ENCODE results near the gene CHD8. TPM values are rescaled to one million over a fixed set of nuclear protein-coding genes. Genes with fewer than 3 reads are reported as not detected.
A peak's percentile ranks its signal among the peaks of the same experiment; 100 is the strongest.

The CHD8 gene, protein sequence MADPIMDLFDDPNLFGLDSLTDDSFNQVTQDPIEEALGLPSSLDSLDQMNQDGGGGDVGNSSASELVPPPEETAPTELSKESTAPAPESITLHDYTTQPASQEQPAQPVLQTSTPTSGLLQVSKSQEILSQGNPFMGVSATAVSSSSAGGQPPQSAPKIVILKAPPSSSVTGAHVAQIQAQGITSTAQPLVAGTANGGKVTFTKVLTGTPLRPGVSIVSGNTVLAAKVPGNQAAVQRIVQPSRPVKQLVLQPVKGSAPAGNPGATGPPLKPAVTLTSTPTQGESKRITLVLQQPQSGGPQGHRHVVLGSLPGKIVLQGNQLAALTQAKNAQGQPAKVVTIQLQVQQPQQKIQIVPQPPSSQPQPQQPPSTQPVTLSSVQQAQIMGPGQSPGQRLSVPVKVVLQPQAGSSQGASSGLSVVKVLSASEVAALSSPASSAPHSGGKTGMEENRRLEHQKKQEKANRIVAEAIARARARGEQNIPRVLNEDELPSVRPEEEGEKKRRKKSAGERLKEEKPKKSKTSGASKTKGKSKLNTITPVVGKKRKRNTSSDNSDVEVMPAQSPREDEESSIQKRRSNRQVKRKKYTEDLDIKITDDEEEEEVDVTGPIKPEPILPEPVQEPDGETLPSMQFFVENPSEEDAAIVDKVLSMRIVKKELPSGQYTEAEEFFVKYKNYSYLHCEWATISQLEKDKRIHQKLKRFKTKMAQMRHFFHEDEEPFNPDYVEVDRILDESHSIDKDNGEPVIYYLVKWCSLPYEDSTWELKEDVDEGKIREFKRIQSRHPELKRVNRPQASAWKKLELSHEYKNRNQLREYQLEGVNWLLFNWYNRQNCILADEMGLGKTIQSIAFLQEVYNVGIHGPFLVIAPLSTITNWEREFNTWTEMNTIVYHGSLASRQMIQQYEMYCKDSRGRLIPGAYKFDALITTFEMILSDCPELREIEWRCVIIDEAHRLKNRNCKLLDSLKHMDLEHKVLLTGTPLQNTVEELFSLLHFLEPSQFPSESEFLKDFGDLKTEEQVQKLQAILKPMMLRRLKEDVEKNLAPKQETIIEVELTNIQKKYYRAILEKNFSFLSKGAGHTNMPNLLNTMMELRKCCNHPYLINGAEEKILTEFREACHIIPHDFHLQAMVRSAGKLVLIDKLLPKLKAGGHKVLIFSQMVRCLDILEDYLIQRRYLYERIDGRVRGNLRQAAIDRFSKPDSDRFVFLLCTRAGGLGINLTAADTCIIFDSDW (N-terminal part only)
- 10 to 100 TPM; 45.6 to 64.3 (median 55.0) TPM for total RNA-seq

DNA sequence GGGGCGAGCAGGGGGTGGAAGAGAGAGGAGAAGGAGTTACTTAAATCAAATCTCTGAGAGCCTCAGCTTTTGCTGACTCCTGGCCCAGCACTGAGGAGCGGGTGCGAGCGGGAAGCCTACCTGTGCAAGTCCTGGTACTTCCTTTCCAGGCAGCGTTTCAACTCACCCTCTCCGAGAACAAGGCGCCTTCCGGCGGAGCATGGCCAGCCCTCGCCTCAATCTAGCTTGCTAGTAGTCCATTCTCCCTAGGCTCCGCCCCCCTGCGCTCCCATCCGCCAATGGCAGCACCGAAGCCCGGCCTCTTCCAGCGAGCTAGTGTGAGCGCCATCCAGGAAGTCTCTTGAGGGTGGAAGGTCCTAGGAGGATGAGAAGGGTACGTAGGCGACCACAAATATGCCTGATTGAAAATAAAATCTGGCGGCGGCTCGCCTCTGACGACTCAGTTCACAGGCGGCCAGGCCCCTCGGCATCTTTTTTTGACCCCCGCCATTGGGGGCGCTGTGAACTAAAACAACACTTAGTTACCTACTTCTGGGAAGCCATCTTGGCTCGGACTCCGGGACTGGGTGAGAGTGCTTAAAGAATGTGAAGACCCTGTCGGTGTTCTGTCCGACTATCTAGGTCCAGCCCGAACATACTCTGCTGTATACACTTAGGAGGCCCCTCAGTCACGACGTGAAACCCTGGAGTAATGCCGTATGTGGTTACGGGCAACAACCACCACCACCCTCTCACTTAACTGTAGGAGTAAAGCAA, at the start of gene CHD8:
TSS of gene CHD8 (minus strand) at position 212 of the 756 bp plus-strand sequence. CDS start 24,480 bp downstream, outside the sequence.
- TF ChIP-seq POLR2A (IDR thresholded peaks at IDR 0.05; ENCODE audit: low read depth) (no peak), EP300 (IDR thresholded peaks at IDR 0.05) (peak; percentile 40), POLR2AphosphoS5 (IDR thresholded peaks at IDR 0.05) (peak; percentile 86 to 91)
- TF ChIP-seq, protein P1, sequence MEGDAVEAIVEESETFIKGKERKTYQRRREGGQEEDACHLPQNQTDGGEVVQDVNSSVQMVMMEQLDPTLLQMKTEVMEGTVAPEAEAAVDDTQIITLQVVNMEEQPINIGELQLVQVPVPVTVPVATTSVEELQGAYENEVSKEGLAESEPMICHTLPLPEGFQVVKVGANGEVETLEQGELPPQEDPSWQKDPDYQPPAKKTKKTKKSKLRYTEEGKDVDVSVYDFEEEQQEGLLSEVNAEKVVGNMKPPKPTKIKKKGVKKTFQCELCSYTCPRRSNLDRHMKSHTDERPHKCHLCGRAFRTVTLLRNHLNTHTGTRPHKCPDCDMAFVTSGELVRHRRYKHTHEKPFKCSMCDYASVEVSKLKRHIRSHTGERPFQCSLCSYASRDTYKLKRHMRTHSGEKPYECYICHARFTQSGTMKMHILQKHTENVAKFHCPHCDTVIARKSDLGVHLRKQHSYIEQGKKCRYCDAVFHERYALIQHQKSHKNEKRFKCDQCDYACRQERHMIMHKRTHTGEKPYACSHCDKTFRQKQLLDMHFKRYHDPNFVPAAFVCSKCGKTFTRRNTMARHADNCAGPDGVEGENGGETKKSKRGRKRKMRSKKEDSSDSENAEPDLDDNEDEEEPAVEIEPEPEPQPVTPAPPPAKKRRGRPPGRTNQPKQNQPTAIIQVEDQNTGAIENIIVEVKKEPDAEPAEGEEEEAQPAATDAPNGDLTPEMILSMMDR (IDR thresholded peaks at IDR 0.05), result peak; percentile 46 to 70 (median 50)
- H3K27me3 ChIP-seq, result no peaks in the 10 kb centered on the region
- peak; percentile 100 for DNase-seq (ENCODE audit: extremely low spot score)
- peaks cover 7 to 36% (median 19%) of the 10 kb centered on the region in 4 donors for H3K36me3 ChIP-seq
- H3K27ac ChIP-seq (replicated peaks in 1 of 4), result peak within 1 kb of the TSS; percentile 88 to 94 (median 92)
- H3K9me3 ChIP-seq, result no peaks in the 10 kb centered on the region
- H3K4me3 ChIP-seq, result peak within 1 kb of the TSS; percentile 68 to 97 (median 76)
- 0% methylated on average over 19 of the region's 36 CpGs for WGBS
- peaks cover 24 to 42% (median 34%) of the 10 kb centered on the region in 4 donors for H3K4me1 ChIP-seq
- intact Hi-C loops (cut with DNase I), result loop anchor here (2.0 kb wide), 2 partner anchors 19 to 101 kb away; no protein-coding TSS in a partner anchor

DNA sequence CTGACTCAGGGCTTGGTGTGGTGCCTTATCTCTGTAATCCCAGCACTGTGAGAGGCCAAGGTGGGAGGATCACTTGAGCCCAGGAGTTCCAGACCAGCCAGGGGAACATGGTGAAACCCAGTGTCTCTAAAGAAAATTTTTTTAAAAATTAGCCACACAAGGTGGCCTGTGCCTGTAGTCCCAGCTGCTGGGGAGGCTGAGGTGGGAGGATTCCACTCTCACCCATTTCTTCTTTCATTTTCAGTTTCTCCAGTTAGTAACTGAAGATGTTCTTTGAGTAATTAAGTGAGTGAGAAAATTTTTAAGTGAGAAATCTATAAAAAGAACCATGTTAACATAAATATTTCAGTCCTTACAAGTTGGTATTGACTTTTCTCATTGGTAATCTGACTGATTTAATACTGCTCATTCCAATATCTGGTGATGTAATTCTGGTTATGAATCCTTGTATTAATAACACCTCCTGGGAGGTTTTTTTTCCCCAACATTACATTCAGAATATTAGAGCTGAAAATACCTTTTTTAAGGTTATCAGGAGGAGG, 49.2 kb upstream of the CHD8 start:
- H3K27ac ChIP-seq (replicated peaks in 1 of 4), result no peak overlapping the region
- peaks cover 7 to 54% (median 40%) of the 10 kb centered on the region in 4 donors for H3K36me3 ChIP-seq
- no peak for DNase-seq (ENCODE audit: extremely low spot score)
- no peaks in the 10 kb centered on the region for H3K27me3 ChIP-seq
- H3K4me3 ChIP-seq, result no peak overlapping the region
- intact Hi-C loops (cut with DNase I), result no loop called here
- peaks cover 8 to 32% (median 30%) of the 10 kb centered on the region in 4 donors for H3K4me1 ChIP-seq
- no peaks in the 10 kb centered on the region for H3K9me3 ChIP-seq
- TF ChIP-seq POLR2AphosphoS5 (IDR thresholded peaks at IDR 0.05), result no peak
- TF ChIP-seq EP300 (IDR thresholded peaks at IDR 0.05), result no peak
- TF ChIP-seq POLR2A (IDR thresholded peaks at IDR 0.05; ENCODE audit: low read depth), result no peak
- TF ChIP-seq, protein P1 (IDR thresholded peaks at IDR 0.05), result no peak

DNA sequence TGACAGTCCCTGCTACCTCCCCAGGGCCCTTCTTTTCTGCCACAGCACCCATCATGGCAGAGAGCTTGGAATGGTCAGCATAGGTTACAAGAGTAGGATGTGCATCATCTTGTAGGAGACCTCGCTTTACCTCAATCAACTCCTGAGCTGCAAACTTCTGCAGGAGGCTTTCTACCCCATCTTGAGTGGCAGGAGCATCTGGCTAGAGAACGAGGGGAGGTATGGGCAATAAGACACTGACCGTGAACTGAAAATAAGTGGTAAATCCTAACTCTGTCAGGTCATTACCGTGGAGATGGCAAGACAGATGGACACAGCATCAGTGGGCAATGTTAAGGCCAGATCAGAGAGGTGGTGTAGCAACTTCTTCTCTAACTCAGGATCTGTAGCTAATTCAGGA, 47.5 kb upstream of the CHD8 start:
- 70% methylated on average over 4 of the region's 4 CpGs for WGBS
- DNase-seq (ENCODE audit: extremely low spot score), result no peak
- H3K4me3 ChIP-seq, result no peak overlapping the region
- intact Hi-C loops (cut with DNase I), result no loop called here
- H3K9me3 ChIP-seq, result no peaks in the 10 kb centered on the region
- H3K4me1 ChIP-seq, result peaks cover 0 to 21% (median 12%) of the 10 kb centered on the region in 4 donors
- no peak for TF ChIP-seq EP300 (IDR thresholded peaks at IDR 0.05)
- TF ChIP-seq POLR2A (IDR thresholded peaks at IDR 0.05; ENCODE audit: low read depth), result no peak
- TF ChIP-seq POLR2AphosphoS5 (IDR thresholded peaks at IDR 0.05), result no peak
- TF ChIP-seq, protein P1 (IDR thresholded peaks at IDR 0.05), result no peak
- H3K36me3 ChIP-seq, result peaks cover 11 to 70% (median 54%) of the 10 kb centered on the region in 4 donors
- no peaks in the 10 kb centered on the region for H3K27me3 ChIP-seq
- H3K27ac ChIP-seq (replicated peaks in 1 of 4), result no peak overlapping the region

All from esophagus muscularis mucosa (tissue), 4 donors.